IPS DF 6.9 (cell line): Measurements from ENCODE around the gene FBRSL1.

ENCODE experiments used
- DNase-seq: peaks from one replicate; pipeline ENCODE4 v3.0.0-alpha.2; 2013; ENCODE audit warnings: low read depth, low spot score
- H3K27ac ChIP-seq: one replicate; pipeline ENCODE4 v1.5.1; 2013; ENCODE audit warnings: low read length, control low read depth
- H3K27me3 ChIP-seq: 2 replicates; pipeline ENCODE4 v1.6.1; 2013; ENCODE audit warnings: mild to moderate bottlenecking, low read length; ENCODE audit not compliant: control insufficient read depth, insufficient read depth
- H3K36me3 ChIP-seq: 2 replicates; pipeline ENCODE4 v1.6.1; 2013; ENCODE audit warnings: low read length; ENCODE audit not compliant: control insufficient read depth, insufficient read depth
- H3K4me1 ChIP-seq: 2 replicates; pipeline ENCODE4 v1.6.1; 2013; ENCODE audit warnings: low read length; ENCODE audit not compliant: control insufficient read depth, insufficient read depth
- H3K4me3 ChIP-seq: 2 replicates; pipeline ENCODE4 v1.5.1; 2013; ENCODE audit warnings: mild to moderate bottlenecking, low read length
- H3K9me3 ChIP-seq: 2 replicates; pipeline ENCODE4 v1.6.1; 2013; ENCODE audit warnings: low read length, inconsistent platforms; ENCODE audit not compliant: control insufficient read depth, insufficient read depth
- WGBS: extraction: QIAGEN DNeasy Blood & Tissue Kit; methylation state at CpG from one replicate; pipeline ENCODE4 v1.1.7; 2013; ENCODE audit warnings: mixed read lengths, missing lambda C conversion rate; ENCODE audit not compliant: insufficient read length, insufficient coverage; 5-methylcytosine and 5-hydroxymethylcytosine counted together

The FBRSL1 gene

GRCh38 chr12:132490422-132491137, 629 bp downstream of the FBRSL1 start:
- H3K9me3 ChIP-seq, result no peaks in the 10 kb centered on the region
- no CpG with 5 or more reads among the region's 110 CpGs for WGBS
- H3K27me3 ChIP-seq, result peaks cover 13% of the 10 kb centered on the region
- H3K27ac ChIP-seq, result no peak overlapping the region
- no peaks in the 10 kb centered on the region for H3K36me3 ChIP-seq
- peak overlapping the region; percentile 63 for H3K4me3 ChIP-seq
- peaks cover 2% of the 10 kb centered on the region; the same call in 1 of the 2 replicates for H3K4me1 ChIP-seq
- no peak for DNase-seq

- Histone ChIP-seq H3K27me3 (peaks cover 11% of the 10 kb centered on the region), H3K9me3 (no peaks in the 10 kb centered on the region), H3K27ac (no peak overlapping the region), H3K4me3 (peak overlapping the region; percentile 63; the same call in 1 of the 2 replicates), H3K4me1 (peaks cover 2% of the 10 kb centered on the region; the same call in 1 of the 2 replicates), H3K36me3 (no peaks in the 10 kb centered on the region)
- no CpG with 5 or more reads among the region's 14 CpGs for WGBS
- no peak for DNase-seq
These were observed 1.2 kb downstream of the FBRSL1 start for GRCh38 chr12:132491138-132491663.

GRCh38 chr12:132491761-132492378, 1.9 kb downstream of the FBRSL1 start:
- no peaks in the 10 kb centered on the region for H3K9me3 ChIP-seq
- H3K4me1 ChIP-seq, result peaks cover 2% of the 10 kb centered on the region; the same call in 1 of the 2 replicates
- no CpG with 5 or more reads among the region's 23 CpGs for WGBS
- no peak for DNase-seq
- no peaks in the 10 kb centered on the region for H3K36me3 ChIP-seq
- no peak overlapping the region for H3K4me3 ChIP-seq
- peaks cover 11% of the 10 kb centered on the region for H3K27me3 ChIP-seq
- no peak overlapping the region for H3K27ac ChIP-seq

- H3K36me3 ChIP-seq, result no peaks in the 10 kb centered on the region
- no peak overlapping the region for H3K27ac ChIP-seq
- H3K4me3 ChIP-seq, result no peak overlapping the region
- H3K27me3 ChIP-seq, result peaks cover 8% of the 10 kb centered on the region
- H3K9me3 ChIP-seq, result no peaks in the 10 kb centered on the region
- WGBS, result no CpG with 5 or more reads among the region's 12 CpGs
- peaks cover 2% of the 10 kb centered on the region; the same call in 1 of the 2 replicates for H3K4me1 ChIP-seq
- DNase-seq, result no peak
These were observed 2.6 kb downstream of the FBRSL1 start for GRCh38 chr12:132492522-132492921.

- no CpG with 5 or more reads among the region's 12 CpGs for WGBS
- Histone ChIP-seq H3K4me3 (no peak overlapping the region), H3K27ac (no peak overlapping the region), H3K9me3 (no peaks in the 10 kb centered on the region), H3K4me1 (peaks cover 2% of the 10 kb centered on the region; the same call in 1 of the 2 replicates), H3K27me3 (peaks cover 8% of the 10 kb centered on the region), H3K36me3 (no peaks in the 10 kb centered on the region)
- DNase-seq, result no peak
These were observed 3.0 kb downstream of the FBRSL1 start for GRCh38 chr12:132492951-132493350.

GRCh38 chr12:132493482-132494178, 3.7 kb downstream of the FBRSL1 start:
- no peaks in the 10 kb centered on the region for H3K9me3 ChIP-seq
- no peak overlapping the region for H3K27ac ChIP-seq
- no CpG with 5 or more reads among the region's 18 CpGs for WGBS

GRCh38 chr12:132494294-132495164, 4.6 kb downstream of the FBRSL1 start:
- Histone ChIP-seq H3K27me3 (no peaks in the 10 kb centered on the region), H3K4me1 (no peaks in the 10 kb centered on the region), H3K9me3 (no peaks in the 10 kb centered on the region), H3K4me3 (no peak overlapping the region), H3K27ac (no peak overlapping the region), H3K36me3 (no peaks in the 10 kb centered on the region)
- no CpG with 5 or more reads among the region's 25 CpGs for WGBS
- no peak for DNase-seq

More at GRCh38 chr12:132493482-132494178, 3.7 kb downstream of the FBRSL1 start:
- Histone ChIP-seq H3K27me3 (peaks cover 3% of the 10 kb centered on the region), H3K4me3 (no peak overlapping the region), H3K36me3 (no peaks in the 10 kb centered on the region), H3K4me1 (peaks cover under 1% of the 10 kb centered on the region; the same call in 1 of the 2 replicates)
- DNase-seq, result no peak

- Histone ChIP-seq H3K36me3 (no peaks in the 10 kb centered on the region), H3K4me1 (no peaks in the 10 kb centered on the region; the same call in 1 of the 2 replicates), H3K9me3 (no peaks in the 10 kb centered on the region), H3K27ac (no peak overlapping the region), H3K27me3 (no peaks in the 10 kb centered on the region), H3K4me3 (no peak overlapping the region)
- no peak for DNase-seq
- no CpG with 5 or more reads among the region's 9 CpGs for WGBS
These were observed 5.2 kb downstream of the FBRSL1 start for GRCh38 chr12:132495165-132495544.

- Histone ChIP-seq H3K4me3 (no peak overlapping the region), H3K27me3 (no peaks in the 10 kb centered on the region), H3K36me3 (no peaks in the 10 kb centered on the region), H3K27ac (no peak overlapping the region), H3K4me1 (no peaks in the 10 kb centered on the region; the same call in 1 of the 2 replicates), H3K9me3 (no peaks in the 10 kb centered on the region)
- WGBS, result no CpG with 5 or more reads among the region's 31 CpGs
- DNase-seq, result no peak
These were observed 5.8 kb downstream of the FBRSL1 start for GRCh38 chr12:132495629-132496357.
